Measurements from ENCODE around the gene RNASET2.

DNA sequence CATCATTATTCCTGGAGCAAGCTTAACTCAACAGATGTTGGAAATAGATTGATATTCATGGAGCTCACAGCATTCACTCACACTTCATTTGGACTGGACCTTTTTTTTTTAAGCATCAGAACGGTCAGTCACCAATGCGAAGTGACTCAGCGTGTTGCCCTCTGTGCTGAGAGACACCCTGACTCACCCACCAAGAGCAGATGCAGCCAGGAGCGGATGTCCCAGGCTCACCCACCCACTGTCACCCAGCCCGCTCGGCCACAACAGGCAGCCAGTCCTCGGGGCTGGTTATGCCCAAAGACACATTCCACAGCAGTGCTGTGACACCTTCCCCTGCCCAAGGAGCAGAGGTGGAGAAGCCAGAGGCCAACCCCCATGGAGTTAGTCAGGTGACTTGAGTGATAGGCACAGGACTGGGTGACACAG, 15.7 kb downstream of the RNASET2 start:
- TF ChIP-seq, protein P1, sequence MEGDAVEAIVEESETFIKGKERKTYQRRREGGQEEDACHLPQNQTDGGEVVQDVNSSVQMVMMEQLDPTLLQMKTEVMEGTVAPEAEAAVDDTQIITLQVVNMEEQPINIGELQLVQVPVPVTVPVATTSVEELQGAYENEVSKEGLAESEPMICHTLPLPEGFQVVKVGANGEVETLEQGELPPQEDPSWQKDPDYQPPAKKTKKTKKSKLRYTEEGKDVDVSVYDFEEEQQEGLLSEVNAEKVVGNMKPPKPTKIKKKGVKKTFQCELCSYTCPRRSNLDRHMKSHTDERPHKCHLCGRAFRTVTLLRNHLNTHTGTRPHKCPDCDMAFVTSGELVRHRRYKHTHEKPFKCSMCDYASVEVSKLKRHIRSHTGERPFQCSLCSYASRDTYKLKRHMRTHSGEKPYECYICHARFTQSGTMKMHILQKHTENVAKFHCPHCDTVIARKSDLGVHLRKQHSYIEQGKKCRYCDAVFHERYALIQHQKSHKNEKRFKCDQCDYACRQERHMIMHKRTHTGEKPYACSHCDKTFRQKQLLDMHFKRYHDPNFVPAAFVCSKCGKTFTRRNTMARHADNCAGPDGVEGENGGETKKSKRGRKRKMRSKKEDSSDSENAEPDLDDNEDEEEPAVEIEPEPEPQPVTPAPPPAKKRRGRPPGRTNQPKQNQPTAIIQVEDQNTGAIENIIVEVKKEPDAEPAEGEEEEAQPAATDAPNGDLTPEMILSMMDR (IDR thresholded peaks at IDR 0.05) = no peak
- no peak for TF ChIP-seq POLR2A (IDR thresholded peaks at IDR 0.05)
